Measurements from ENCODE around the gene SLC25A46.
"Not testable (repeated sequence)": the region's sequence is repeated elsewhere in the genome, so short reads cannot be mapped to it uniquely, and the experiment has no call there.

Gene SLC25A46

DNA sequence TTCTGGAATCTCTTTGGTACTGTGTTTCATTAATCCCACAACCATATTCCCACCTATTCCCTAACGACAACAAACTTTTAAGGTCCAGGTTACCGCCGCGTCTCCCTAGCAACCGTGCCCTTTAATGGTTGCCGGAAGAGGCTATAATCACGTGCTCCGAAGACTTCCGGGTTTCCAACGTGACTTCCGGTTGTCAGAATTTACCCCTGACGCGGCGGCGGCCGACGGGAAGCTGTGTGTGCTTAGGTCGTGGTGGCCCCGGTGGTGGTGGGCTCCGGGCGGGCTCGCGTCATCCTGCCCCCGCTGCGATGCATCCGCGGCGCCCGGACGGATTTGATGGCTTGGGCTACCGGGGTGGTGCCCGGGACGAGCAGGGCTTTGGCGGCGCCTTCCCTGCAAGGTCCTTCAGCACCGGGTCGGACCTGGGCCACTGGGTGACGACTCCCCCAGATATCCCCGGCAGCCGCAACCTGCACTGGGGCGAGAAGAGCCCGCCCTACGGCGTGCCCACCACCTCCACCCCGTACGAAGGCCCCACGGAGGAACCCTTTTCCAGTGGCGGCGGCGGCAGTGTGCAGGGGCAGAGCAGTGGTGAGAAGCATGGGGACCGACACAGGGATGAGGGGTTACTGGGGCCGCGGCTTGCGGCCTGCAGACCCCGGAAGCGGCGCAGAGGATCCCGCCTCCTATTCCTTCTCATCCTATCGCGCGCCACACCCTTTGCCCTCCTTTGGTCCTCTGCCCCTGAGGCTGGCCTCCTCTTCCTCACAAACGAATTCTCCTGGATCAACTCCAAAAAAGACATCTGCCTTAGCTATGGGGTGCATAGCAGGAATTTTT is at the start of gene SLC25A46:
TSS of gene SLC25A46 (plus strand) at position 196 of the 840 bp plus-strand sequence. CDS start at position 309, 113 bp downstream.
- no peak for FAIRE-seq

DNA sequence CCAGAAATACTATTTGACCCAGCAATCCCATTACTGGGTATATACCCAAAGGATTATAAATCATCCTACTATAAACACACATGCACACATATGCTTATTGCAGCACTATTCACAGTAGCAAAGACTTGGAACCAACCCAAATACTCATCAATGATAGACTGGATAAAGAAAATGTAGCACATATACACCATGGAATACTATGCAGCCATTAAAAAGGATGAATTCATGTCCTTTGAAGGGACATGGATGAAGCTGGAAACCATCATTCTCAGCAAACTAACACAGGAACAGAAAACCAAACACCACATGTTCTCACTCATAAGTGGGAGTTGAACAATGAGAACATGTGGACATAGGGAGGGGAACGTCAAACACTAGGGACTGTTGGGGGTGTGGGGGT is 48.2 kb upstream of the SLC25A46 start:
- FAIRE-seq, result not testable (repeated sequence)

DNA sequence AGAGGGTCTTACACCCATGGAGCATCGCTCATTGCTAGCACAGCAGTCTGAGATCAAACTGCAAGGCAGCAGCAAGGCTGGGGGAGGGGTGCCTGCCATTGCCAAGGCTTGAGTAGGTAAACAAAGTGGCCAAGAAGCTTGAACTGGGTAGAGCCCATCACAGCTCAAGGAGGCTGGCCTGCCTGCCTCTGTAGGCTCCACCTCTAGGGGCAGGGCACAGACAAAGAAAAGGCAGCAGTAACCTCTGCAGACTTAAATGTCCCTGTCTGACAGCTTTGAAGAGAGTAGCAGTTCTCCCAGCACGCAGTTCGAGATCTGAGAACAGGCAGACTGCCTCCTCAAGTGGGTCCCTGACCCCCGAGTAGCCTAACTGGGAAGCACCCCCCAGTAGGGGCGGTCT is 46.1 kb upstream of the SLC25A46 start:
- FAIRE-seq, result not testable (repeated sequence)

GRCh38 chr5:110702300-110702699 is 36.5 kb upstream of the SLC25A46 start:
- FAIRE-seq, result no peak

- no peak for FAIRE-seq
These were observed 36.1 kb upstream of the SLC25A46 start for GRCh38 chr5:110702704-110703103.

DNA sequence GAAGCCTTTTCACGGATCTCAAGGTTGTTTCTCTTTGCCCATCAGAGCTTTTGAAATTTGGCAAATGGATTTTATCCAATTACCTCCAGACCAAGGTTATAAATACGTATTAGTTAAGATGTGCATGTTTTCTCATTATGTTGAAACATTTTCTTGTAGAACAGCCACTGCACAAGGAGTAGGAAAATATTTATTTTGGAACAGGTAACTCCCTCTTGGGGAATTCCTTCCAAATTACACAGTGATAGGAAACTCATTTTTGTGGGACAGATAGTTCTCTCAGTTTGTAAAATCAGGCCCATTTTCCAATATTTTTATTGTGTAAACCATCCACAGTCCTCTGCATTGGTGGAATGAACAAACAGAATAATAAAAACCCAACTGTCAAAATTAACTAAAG is 35.3 kb upstream of the SLC25A46 start:
- FAIRE-seq, result no peak

DNA sequence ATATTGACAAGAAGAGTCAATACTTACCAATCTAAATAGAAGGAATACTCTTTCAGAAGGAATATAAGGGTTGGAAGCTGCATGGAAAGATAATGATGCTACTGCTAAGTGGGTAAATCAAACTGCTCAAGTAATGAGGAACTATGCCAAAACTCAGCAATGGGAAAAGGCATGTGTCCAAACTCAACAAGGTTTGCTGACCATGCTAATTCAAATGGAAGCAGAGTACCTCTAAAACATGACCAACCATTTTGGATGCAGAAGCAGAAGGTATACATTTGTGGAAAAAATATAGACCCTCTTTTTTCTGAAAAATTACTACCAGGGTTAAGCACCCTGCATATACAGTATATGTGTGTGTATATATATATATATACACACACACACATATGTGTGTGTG is 33.5 kb upstream of the SLC25A46 start:
- FAIRE-seq, result no peak

DNA sequence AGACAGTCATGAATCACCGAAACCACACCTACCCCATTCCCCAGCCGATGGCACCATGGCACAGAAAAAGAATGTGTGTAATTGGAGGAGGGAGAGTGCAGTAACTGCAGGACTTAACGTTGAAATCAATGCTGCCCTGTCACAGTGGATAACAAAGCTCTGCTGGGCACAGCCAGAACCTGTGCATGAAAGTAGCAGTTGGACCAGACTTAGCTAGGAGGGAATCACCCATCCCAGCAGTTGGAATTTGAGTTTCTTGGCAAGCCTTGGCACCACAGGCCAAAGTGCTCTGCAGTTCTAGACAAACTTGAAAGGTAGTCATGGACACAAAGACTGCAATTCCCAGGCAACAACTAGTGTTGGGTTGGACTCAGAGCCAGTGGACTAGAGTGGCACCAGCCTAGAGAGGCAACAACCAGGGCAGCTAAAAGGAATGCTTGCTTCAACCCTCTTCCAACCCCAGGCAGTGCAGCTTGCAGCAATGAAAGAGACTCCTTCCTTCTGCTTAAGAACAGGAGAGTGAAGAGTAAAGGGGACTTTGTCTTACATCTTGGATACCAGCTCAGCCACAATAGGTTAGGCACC is 31.5 kb upstream of the SLC25A46 start:
- FAIRE-seq, result no peak

GRCh38 chr5:110716247-110717245 is 22.3 kb upstream of the SLC25A46 start:
- FAIRE-seq, result no peak

GRCh38 chr5:110718311-110718710 is 20.5 kb upstream of the SLC25A46 start:
- no peak for FAIRE-seq

- FAIRE-seq, result no peak
These were observed 12.4 kb upstream of the SLC25A46 start, which contains the start of gene TMEM232 for GRCh38 chr5:110726249-110727024. TMEM232 (minus strand) TSS chr5:110726671; CDS start chr5:110667352, 59,319 bp downstream.

- no peak for FAIRE-seq
These were observed 11.8 kb upstream of the SLC25A46 start for GRCh38 chr5:110727025-110727314.

DNA sequence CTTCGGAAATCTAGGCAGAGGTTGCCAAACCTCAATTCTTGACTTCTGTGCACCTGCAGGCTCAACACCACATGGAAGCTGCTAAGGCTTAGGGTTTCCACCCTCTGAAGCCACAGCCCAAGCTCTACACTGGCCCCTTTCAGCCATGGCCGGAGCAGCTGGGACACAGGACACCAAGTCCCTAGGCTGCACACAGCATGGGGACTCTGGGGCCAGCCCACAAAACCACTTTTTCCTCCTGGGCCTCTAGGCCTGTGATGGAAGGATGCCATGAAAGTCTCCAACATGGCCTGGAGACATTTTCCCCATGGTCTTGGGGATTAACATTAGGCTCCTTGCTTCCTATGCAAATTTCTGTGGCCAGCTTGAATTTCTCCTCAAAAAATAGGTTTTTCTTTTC is 7.3 kb upstream of the SLC25A46 start:
- not testable (repeated sequence) for FAIRE-seq

GRCh38 chr5:110734101-110734500 is 4.7 kb upstream of the SLC25A46 start:
- FAIRE-seq, result no peak

DNA sequence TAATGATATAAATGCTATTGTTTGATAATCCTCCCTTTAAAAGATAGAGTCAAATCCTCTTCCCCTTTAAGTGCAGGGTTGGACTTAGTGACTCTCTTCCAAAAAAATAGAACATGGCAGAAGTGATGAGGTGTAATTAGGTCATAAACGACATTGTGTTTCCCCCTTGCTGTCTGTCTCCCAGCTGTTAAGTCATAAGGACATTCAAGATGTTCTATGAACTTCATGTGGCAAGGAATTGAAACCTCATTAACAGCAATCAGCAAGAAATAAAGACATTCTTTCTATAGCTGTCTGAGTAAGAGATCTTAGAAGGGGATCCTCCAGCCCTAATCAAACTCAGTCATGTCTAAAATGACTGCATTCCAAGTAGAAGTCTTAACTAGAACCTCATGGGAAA is 3.3 kb upstream of the SLC25A46 start:
- no peak for FAIRE-seq

DNA sequence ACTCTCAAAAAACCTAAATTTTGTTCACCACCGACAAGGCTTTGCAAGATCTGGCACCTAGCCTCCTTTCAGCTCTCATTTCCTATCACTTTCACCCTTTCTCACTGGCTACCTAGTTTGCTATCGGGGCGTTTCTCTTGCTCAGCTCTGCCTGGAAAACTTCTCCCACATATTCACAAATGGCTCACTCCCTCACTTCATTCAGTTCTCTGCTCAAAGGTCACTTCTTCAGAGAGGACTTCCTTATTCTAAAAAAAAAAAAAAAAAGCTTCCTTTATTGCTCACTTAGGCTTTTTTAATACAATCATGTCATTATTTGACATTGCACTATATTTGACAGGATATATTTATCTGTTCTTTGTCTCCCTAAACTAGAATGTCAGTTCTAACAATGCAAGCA is 2.1 kb upstream of the SLC25A46 start:
- FAIRE-seq, result no peak

GRCh38 chr5:110738503-110738811 is 350 bp upstream of the SLC25A46 start:
- FAIRE-seq, result no peak

- FAIRE-seq, result no peak
These were observed 13.3 kb downstream of the SLC25A46 start for GRCh38 chr5:110751902-110752762.

DNA sequence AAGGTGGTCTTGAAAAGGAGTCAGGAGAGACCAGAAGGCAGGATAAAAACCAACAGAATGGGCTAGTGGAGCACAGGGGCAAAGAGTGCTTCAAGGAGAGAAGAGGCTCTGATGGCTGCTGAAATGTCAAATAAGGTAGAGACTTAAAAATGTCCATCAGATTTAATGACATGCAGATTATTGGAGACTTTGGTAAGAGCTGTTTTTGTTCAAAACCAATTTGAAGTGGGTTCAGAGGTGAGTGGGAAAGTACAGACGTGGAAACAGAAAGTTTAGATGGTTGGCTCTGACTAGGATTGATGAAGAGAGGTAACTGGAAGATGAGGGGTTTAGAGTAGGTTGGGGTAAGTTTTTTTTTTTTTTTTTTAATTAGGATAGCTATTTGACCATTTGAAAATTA is 14.1 kb downstream of the SLC25A46 start:
- no peak for FAIRE-seq

GRCh38 chr5:110753600-110753999 is 14.8 kb downstream of the SLC25A46 start:
- no peak for FAIRE-seq

DNA sequence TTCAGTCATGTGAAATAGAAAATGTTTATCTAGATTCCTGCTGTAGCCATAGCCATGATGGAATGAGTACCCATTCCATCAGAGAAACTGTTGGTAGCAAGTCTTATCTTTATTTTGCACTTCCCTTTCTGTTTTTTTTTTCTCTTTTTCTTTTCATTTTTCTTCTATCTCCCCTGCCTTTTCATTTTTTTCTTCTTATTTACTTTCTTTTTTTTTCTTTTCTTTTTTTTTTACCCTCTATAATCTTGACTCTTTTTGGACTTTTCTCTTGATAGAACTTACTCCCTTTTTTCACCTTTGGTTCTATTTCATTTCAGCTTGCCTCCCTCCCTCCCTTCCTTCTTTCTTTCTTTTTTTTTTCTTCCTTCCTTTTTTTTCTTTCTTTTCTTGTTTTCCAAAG is 15.4 kb downstream of the SLC25A46 start:
- no peak for FAIRE-seq

All from TTC549 (cell line).